LNCaP clone FGC (cell line): Measurements from ENCODE around the gene MED28.

ENCODE experiments used
- DNase-seq: peaks from one replicate; pipeline ENCODE4 v3.0.0-alpha.2; 2011; ENCODE audit warnings: low read depth
- H3K4me3 ChIP-seq: 2 replicates; pipeline ENCODE4 v1.5.1; 2011; ENCODE audit warnings: mild to moderate bottlenecking, low read depth, low read length, control low read depth
- TF ChIP-seq, protein P1 (sequence below): IDR thresholded peaks from 2 replicates; pipeline ENCODE4 v1.5.1; 2012; ENCODE audit warnings: mild to moderate bottlenecking; ENCODE audit not compliant: control insufficient read depth, insufficient read depth; ENCODE audit errors: extremely low read depth

MED28 gene

DNA sequence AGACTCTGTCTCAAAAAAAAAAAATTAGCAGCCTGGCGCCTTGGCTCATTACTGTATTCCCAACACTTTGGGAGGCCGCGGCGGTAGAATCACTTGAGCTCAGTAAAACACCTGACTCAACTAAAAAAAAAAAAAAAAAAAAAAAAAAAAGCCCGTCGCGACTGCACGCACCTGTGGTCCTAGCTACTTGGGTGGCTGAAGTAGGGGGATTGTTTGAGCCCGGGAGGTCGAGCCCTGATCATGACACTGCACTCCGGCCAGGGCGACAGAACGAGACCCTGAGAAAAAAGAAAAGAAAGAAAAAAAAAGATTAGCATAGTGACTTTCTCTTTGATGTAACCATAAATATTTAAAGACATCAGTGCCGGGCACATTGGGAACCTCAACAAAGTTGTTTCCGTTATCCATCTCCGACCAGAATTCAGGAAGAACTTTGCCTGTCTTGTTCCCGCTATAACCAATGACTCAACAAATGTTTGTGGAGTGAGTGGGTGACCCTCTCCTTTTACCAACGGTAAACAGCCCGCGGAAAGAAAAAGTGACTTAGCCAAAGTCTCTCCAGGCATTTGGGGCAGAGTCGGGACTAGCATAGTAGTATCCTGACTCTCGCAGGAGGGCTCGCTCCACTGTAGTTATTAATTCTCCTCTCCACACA lies 553 bp upstream of the MED28 start:
- TF ChIP-seq, protein P1, sequence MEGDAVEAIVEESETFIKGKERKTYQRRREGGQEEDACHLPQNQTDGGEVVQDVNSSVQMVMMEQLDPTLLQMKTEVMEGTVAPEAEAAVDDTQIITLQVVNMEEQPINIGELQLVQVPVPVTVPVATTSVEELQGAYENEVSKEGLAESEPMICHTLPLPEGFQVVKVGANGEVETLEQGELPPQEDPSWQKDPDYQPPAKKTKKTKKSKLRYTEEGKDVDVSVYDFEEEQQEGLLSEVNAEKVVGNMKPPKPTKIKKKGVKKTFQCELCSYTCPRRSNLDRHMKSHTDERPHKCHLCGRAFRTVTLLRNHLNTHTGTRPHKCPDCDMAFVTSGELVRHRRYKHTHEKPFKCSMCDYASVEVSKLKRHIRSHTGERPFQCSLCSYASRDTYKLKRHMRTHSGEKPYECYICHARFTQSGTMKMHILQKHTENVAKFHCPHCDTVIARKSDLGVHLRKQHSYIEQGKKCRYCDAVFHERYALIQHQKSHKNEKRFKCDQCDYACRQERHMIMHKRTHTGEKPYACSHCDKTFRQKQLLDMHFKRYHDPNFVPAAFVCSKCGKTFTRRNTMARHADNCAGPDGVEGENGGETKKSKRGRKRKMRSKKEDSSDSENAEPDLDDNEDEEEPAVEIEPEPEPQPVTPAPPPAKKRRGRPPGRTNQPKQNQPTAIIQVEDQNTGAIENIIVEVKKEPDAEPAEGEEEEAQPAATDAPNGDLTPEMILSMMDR, result no peak
- DNase-seq, result no peak
- peak overlapping the region; percentile 94 for H3K4me3 ChIP-seq

DNA sequence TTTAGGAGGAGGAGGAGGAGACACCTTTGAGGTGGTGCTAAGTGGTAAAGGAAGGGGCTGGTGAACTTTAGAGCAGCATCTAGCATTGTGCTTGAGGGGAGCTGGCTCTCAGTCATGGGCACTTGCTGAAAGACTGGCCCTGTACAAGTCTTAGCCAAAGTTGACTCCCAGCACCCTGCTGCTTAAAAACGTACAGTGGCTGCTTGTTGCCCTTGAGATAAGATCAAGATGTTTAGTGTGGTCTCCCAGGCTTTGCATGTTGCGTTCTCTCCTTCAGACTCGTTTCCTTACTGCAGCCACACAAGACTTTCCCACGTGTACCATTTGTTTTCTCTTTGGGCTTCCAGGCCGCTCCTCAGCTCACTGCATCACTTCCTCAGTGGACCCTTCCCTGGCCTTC lies 1.8 kb downstream of the MED28 start:
- DNase-seq, result no peak
- TF ChIP-seq, protein P1, result no peak
- H3K4me3 ChIP-seq, result no peak overlapping the region

DNA sequence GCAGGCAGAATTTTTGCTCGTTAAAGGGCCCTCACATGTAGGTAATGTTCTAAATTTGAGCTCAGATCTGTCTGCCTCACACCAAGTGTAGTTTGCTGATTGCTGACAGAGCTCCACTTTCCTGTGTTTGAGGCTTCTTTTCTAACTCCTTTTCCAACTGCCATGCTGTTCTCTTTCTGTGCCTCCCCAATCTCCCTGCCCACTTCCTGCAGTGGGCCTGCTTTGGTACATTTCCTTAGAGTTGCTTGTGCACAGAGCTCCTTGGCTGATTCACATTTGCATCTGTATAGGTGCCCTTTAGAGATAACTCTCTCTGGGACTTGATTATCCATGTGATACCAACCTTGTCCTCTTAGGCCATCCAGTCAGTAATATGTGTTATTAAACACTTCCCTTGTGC lies 4.5 kb downstream of the MED28 start:
- TF ChIP-seq, protein P1, result no peak
- no peak overlapping the region for H3K4me3 ChIP-seq
- no peak for DNase-seq

DNA sequence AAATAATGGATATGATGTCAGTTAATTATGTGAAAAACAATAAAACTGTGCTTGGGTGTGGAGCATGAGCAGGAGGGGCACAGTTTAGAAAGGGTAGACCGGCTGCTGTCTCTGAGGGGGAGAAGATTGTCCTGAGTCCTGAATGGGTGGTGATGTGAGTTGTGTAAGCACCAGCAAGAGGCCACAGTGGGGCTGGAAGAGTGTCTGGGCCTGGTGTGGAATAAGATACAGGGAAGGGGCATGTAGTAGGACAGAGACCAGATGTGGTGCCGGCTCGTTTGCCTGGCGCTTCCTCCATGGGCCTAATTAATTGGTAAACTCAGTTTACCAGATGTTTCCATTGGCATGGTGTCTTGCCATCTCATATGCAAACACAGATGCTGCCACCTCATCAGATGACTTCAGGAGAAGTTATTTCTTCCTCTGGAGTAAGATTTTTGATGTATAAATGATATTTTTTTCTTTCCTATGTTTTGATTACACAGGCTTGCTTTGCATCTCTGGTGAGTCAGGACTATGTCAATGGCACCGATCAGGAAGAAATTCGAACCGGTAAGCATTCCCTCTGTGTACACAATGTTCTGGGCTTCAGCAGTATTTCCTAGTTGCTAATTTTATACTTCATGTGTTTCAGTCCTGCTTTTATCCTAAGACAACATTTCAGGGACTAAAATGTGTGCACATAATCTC lies 5.1 kb downstream of the MED28 start:
- H3K4me3 ChIP-seq, result no peak overlapping the region
- TF ChIP-seq, protein P1, result no peak
- DNase-seq, result no peak

DNA sequence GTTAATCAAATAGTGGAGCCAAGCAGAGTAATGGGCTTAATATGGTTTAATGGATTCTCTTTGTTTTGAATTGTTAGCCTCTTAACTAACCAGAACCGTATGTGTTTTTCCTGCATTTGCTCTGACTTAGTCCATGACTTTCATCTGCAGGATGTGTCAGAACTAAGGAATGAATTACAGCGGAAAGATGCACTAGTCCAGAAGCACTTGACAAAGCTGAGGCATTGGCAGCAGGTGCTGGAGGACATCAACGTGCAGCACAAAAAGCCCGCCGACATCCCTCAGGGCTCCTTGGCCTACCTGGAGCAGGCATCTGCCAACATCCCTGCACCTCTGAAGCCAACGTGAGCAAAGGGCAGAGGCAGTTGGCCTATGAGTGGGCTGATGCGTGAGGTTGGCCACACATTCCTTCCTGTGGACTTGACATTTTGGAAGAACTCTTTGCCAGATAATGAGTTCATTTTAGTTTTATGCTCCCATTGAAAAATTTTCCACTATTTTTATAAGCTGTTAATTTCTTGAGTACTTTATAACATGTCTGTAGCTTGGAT lies 9.1 kb downstream of the MED28 start:
- no peak overlapping the region for H3K4me3 ChIP-seq
- TF ChIP-seq, protein P1, result no peak
- DNase-seq, result no peak

DNA sequence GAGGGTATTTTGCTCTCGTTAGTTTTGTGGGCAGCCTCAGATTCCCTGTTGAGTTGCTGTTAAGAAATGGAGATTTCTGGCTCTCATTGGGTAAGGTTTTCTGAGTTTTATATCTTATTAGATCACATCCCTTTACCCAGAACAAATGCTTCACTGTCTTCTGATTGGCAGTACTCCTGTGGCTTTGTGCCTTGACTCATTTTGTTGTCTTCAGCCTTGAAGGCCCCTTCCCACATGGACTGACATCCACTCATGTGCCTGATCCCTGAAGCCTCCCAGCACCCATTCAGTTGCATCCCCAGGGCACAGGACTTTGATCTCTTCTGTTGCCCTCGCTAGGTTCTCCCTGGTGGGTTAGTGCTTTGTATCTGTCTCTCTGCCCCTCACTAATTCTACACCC lies 10.4 kb downstream of the MED28 start:
- TF ChIP-seq, protein P1, result no peak
- H3K4me3 ChIP-seq, result no peak overlapping the region
- no peak for DNase-seq
